Large intestine (tissue), 3 donors: Measurements from ENCODE around the gene SLC44A1. TPM values are rescaled to one million over a fixed set of nuclear protein-coding genes. Genes with fewer than 3 reads are reported as not detected.

Source experiments
- DNase-seq, 2 donors: peaks; one replicate each; pipeline versions ENCODE4 v3.0.0 to v3.0.0-alpha.2; 2013
- H3K27ac ChIP-seq: one replicate; pipeline ENCODE4 v1.5.1; 2013; ENCODE audit warnings: low read length
- H3K27me3 ChIP-seq: 2 replicates; pipeline ENCODE4 v1.6.1; 2013; ENCODE audit warnings: low read length; ENCODE audit not compliant: control insufficient read depth, insufficient read depth
- H3K36me3 ChIP-seq: 2 replicates; pipeline ENCODE4 v1.6.1; 2013; ENCODE audit warnings: low read length; ENCODE audit not compliant: control insufficient read depth, insufficient read depth
- H3K4me1 ChIP-seq: one replicate; pipeline ENCODE4 v1.6.1; 2013; ENCODE audit warnings: low read length; ENCODE audit not compliant: control insufficient read depth, insufficient read depth
- H3K4me3 ChIP-seq: one replicate; pipeline ENCODE4 v1.5.1; 2013; ENCODE audit warnings: low read length
- H3K9me3 ChIP-seq: one replicate; pipeline ENCODE4 v1.6.1; 2013; ENCODE audit warnings: mild to moderate bottlenecking, low read depth, low read length, moderate library complexity; ENCODE audit not compliant: control insufficient read depth
- WGBS: methylation state at CpG from one replicate; pipeline ENCODE4 v1.1.5; 2013; ENCODE audit warnings: low lambda C conversion rate; ENCODE audit not compliant: insufficient coverage; 5-methylcytosine and 5-hydroxymethylcytosine counted together
- polyA plus RNA-seq: library from polyadenylated mRNA; unstranded; fragments of 120-200 nt; gene quantifications from one replicate; pipeline ENCODE4 v1.2.1, GENCODE V29; 2013

Gene SLC44A1
- polyA plus RNA-seq, 1 donor = 49.8 TPM

GRCh38 chr9:105475302-105475701 is 230.9 kb downstream of the SLC44A1 start:
- peak; percentile 8 to 14 for DNase-seq
- 67% methylated on average over 1 of the region's 2 CpGs for WGBS
- H3K27me3 ChIP-seq = no peaks in the 10 kb centered on the region
- no peaks in the 10 kb centered on the region for H3K9me3 ChIP-seq
- H3K4me3 ChIP-seq = no peak overlapping the region
- H3K36me3 ChIP-seq = peaks cover 5% of the 10 kb centered on the region
- H3K4me1 ChIP-seq = no peaks in the 10 kb centered on the region
- no peak overlapping the region for H3K27ac ChIP-seq

- no peaks in the 10 kb centered on the region for H3K9me3 ChIP-seq
- H3K4me3 ChIP-seq = no peak overlapping the region
- H3K27ac ChIP-seq = no peak overlapping the region
- H3K27me3 ChIP-seq = no peaks in the 10 kb centered on the region
- no peaks in the 10 kb centered on the region for H3K4me1 ChIP-seq
- DNase-seq = no peak
- H3K36me3 ChIP-seq = no peaks in the 10 kb centered on the region
Measured at GRCh38 chr9:105479846-105480245, 235.4 kb downstream of the SLC44A1 start.

GRCh38 chr9:105483618-105484017 is 239.2 kb downstream of the SLC44A1 start:
- Histone ChIP-seq H3K4me3 (no peak overlapping the region), H3K27ac (no peak overlapping the region), H3K4me1 (no peaks in the 10 kb centered on the region), H3K27me3 (no peaks in the 10 kb centered on the region), H3K9me3 (no peaks in the 10 kb centered on the region), H3K36me3 (peaks cover 3% of the 10 kb centered on the region)
- DNase-seq = no peak

- peak in 1 of 2 donors; percentile 23 for DNase-seq
- no peaks in the 10 kb centered on the region for H3K9me3 ChIP-seq
- peaks cover 3% of the 10 kb centered on the region for H3K36me3 ChIP-seq
- no peaks in the 10 kb centered on the region for H3K27me3 ChIP-seq
- H3K4me3 ChIP-seq = no peak overlapping the region
- H3K4me1 ChIP-seq = no peaks in the 10 kb centered on the region
- WGBS = no CpG with 5 or more reads among the region's 2 CpGs
- H3K27ac ChIP-seq = no peak overlapping the region
Measured at GRCh38 chr9:105484226-105484625, 239.8 kb downstream of the SLC44A1 start.

GRCh38 chr9:105485131-105485530 is 240.7 kb downstream of the SLC44A1 start:
- no peak overlapping the region for H3K4me3 ChIP-seq
- H3K4me1 ChIP-seq = no peaks in the 10 kb centered on the region
- H3K27me3 ChIP-seq = no peaks in the 10 kb centered on the region
- H3K27ac ChIP-seq = no peak overlapping the region
- DNase-seq = no peak
- no peaks in the 10 kb centered on the region for H3K9me3 ChIP-seq
- H3K36me3 ChIP-seq = peaks cover 3% of the 10 kb centered on the region

Other genes starting within 250 kb of the SLC44A1 start
- 14.4 TPM for gene FSD1L, start 203.4 kb downstream of the SLC44A1 start, polyA plus RNA-seq